WTC11 (cell line): ENCODE data around the gene RNF214. TPM values are rescaled to one million over a fixed set of nuclear protein-coding genes. Genes with fewer than 3 reads are reported as not detected.

Source experiments
- ATAC-seq: fragments of 200-7000 bp; cut with Tn5 transposase; 2 replicates; pipeline ENCODE4 v1.10.0; 2021; ENCODE audit warnings: mild to moderate bottlenecking, moderate library complexity
- CTCF ChIA-PET: fragments of 300-600 bp; sonication (Branson Sonifier 250); formaldehyde crosslinking; loops from one replicate; lab custom pipeline; 2021; ENCODE audit warnings: antibody characterized with exemption; lab: Charles Lee
- POLR2A ChIA-PET: fragments of 350-600 bp; sonication (Branson Sonifier 250); formaldehyde crosslinking; loops from one replicate; lab custom pipeline; 2021; ENCODE audit warnings: antibody characterized with exemption; lab: Charles Lee
- DNase-seq: peaks from one replicate; pipeline ENCODE4 v3.0.0; 2021; ENCODE audit warnings: low spot score
- H3K27ac Mint-ChIP-seq: 2 replicates; pipeline ENCODE4 v1.8.0; 2021; ENCODE audit warnings: mixed read lengths
- H3K27me3 Mint-ChIP-seq: 2 replicates; pipeline ENCODE4 v1.8.0; 2021; ENCODE audit warnings: low read depth, mild to moderate bottlenecking, moderate library complexity, mixed read lengths
- H3K36me3 Mint-ChIP-seq: 2 replicates; pipeline ENCODE4 v1.8.0; 2021; ENCODE audit warnings: mixed read lengths
- H3K4me1 Mint-ChIP-seq: 2 replicates; pipeline ENCODE4 v1.8.0; 2022; ENCODE audit warnings: mixed read lengths
- H3K4me3 Mint-ChIP-seq: 2 replicates; pipeline ENCODE4 v1.8.0; 2021; ENCODE audit warnings: mild to moderate bottlenecking, moderate library complexity, mixed read lengths
- H3K9me3 Mint-ChIP-seq: 2 replicates; pipeline ENCODE4 v1.8.0; 2021; ENCODE audit warnings: mixed read lengths
- CREB1 ChIP-seq: sonication (generic); formaldehyde crosslinking; IDR thresholded peaks from 2 replicates; pipeline ENCODE4 v1.8.0; 2023; ENCODE audit warnings: mild to moderate bottlenecking, missing genetic modification reagents
- CREM ChIP-seq: sonication (generic); formaldehyde crosslinking; IDR thresholded peaks from 2 replicates; pipeline ENCODE4 v1.8.1; 2022; ENCODE audit warnings: mild to moderate bottlenecking, missing genetic modification reagents, moderate library complexity
- ESRRA ChIP-seq: sonication (generic); formaldehyde crosslinking; IDR thresholded peaks from 2 replicates; pipeline ENCODE4 v1.8.1; 2022; ENCODE audit warnings: mild to moderate bottlenecking, missing genetic modification reagents, borderline replicate concordance
- JUN ChIP-seq: sonication (generic); formaldehyde crosslinking; IDR thresholded peaks from 2 replicates; pipeline ENCODE4 v1.8.0; 2023; ENCODE audit warnings: mild to moderate bottlenecking, missing genetic modification reagents
- KAT7 ChIP-seq: sonication (generic); formaldehyde crosslinking; IDR thresholded peaks from 2 replicates; pipeline ENCODE4 v1.8.1; 2023; ENCODE audit warnings: missing genetic modification reagents, mild to moderate bottlenecking, borderline replicate concordance
- MXD4 ChIP-seq: fragments of 250-450 bp; sonication (Bioruptor Pico); IDR thresholded peaks from 2 replicates; pipeline ENCODE4 v1.8.0; 2021; ENCODE audit warnings: mild to moderate bottlenecking, moderate library complexity, borderline replicate concordance
- MYBL2 ChIP-seq: sonication (generic); formaldehyde crosslinking; IDR thresholded peaks from 2 replicates; pipeline ENCODE4 v1.8.1; 2023; ENCODE audit warnings: mild to moderate bottlenecking, moderate library complexity, missing genetic modification reagents
- NFE2L1 ChIP-seq: sonication (generic); formaldehyde crosslinking; IDR thresholded peaks from 2 replicates; pipeline ENCODE4 v1.8.1; 2023; ENCODE audit warnings: missing genetic modification reagents
- NR2C2 ChIP-seq: sonication (generic); formaldehyde crosslinking; IDR thresholded peaks from 2 replicates; pipeline ENCODE4 v1.8.0; 2022; ENCODE audit warnings: mild to moderate bottlenecking, missing genetic modification reagents
- NR3C1 ChIP-seq: sonication (generic); formaldehyde crosslinking; conservative IDR thresholded peaks from 2 replicates; pipeline ENCODE4 v1.8.1; 2023; ENCODE audit warnings: low read depth, mild to moderate bottlenecking, missing genetic modification reagents
- PRRX2 ChIP-seq: fragments of 250-450 bp; sonication (Bioruptor Pico); IDR thresholded peaks from 2 replicates; pipeline ENCODE4 v1.8.0; 2021; ENCODE audit warnings: mild to moderate bottlenecking
- ZBTB21 ChIP-seq: sonication (generic); formaldehyde crosslinking; IDR thresholded peaks from 2 replicates; pipeline ENCODE4 v1.8.1; 2023; ENCODE audit warnings: mild to moderate bottlenecking, missing genetic modification reagents, borderline replicate concordance
- ZNF121 ChIP-seq: sonication (generic); formaldehyde crosslinking; IDR thresholded peaks from 2 replicates; pipeline ENCODE4 v1.8.0; 2023; ENCODE audit warnings: missing genetic modification reagents
- ZNF232 ChIP-seq: sonication (generic); formaldehyde crosslinking; IDR thresholded peaks from 2 replicates; pipeline ENCODE4 v1.8.0; 2022; ENCODE audit warnings: mild to moderate bottlenecking, missing genetic modification reagents
- ZNF263 ChIP-seq: sonication (generic); formaldehyde crosslinking; IDR thresholded peaks from 2 replicates; pipeline ENCODE4 v1.8.1; 2022; ENCODE audit warnings: low read depth, mild to moderate bottlenecking, moderate library complexity, missing genetic modification reagents
- ZNF317 ChIP-seq: sonication (generic); formaldehyde crosslinking; IDR thresholded peaks from 2 replicates; pipeline ENCODE4 v1.8.1; 2023; ENCODE audit warnings: low read depth, mild to moderate bottlenecking, moderate library complexity, missing genetic modification reagents, borderline replicate concordance
- ZNF423 ChIP-seq: fragments of 250-450 bp; sonication (Bioruptor Pico); IDR thresholded peaks from 2 replicates; pipeline ENCODE4 v2.1.2; 2022; ENCODE audit warnings: mild to moderate bottlenecking, moderate library complexity
- total RNA-seq: library from RNA; stranded (reverse); gene quantifications from 3 replicates; pipeline ENCODE4 v1.2.3, GENCODE V29; 2021
- TF ChIP-seq, protein P1 (sequence below): sonication (generic); formaldehyde crosslinking; IDR thresholded peaks from 2 replicates; pipeline ENCODE4 v1.8.0; 2022; ENCODE audit warnings: missing genetic modification reagents
- TF ChIP-seq, protein P2 (sequence below): sonication (generic); formaldehyde crosslinking; IDR thresholded peaks from 2 replicates; pipeline ENCODE4 v1.8.0; 2022; ENCODE audit warnings: mild to moderate bottlenecking, missing genetic modification reagents
- TF ChIP-seq, protein P3 (sequence below): sonication (generic); formaldehyde crosslinking; IDR thresholded peaks from 2 replicates; pipeline ENCODE4 v1.8.1; 2023; ENCODE audit warnings: mild to moderate bottlenecking, missing genetic modification reagents
- TF ChIP-seq, protein P4 (sequence below): sonication (generic); formaldehyde crosslinking; IDR thresholded peaks from 2 replicates; pipeline ENCODE4 v1.8.0; 2023; ENCODE audit warnings: missing genetic modification reagents
- TF ChIP-seq, protein P5 (sequence below): sonication (generic); formaldehyde crosslinking; IDR thresholded peaks from 2 replicates; pipeline ENCODE4 v1.8.1; 2022; ENCODE audit warnings: low read depth, missing genetic modification reagents, borderline replicate concordance
- TF ChIP-seq, protein P6 (sequence below): fragments of 250-450 bp; sonication (Bioruptor Pico); IDR thresholded peaks from 2 replicates; pipeline ENCODE4 v1.9.0; 2021; ENCODE audit warnings: moderate library complexity, mild to moderate bottlenecking, inconsistent platforms, borderline replicate concordance

The RNF214 gene
- total RNA-seq, 1 experiment from 2014 or later, result 35.4 TPM

DNA sequence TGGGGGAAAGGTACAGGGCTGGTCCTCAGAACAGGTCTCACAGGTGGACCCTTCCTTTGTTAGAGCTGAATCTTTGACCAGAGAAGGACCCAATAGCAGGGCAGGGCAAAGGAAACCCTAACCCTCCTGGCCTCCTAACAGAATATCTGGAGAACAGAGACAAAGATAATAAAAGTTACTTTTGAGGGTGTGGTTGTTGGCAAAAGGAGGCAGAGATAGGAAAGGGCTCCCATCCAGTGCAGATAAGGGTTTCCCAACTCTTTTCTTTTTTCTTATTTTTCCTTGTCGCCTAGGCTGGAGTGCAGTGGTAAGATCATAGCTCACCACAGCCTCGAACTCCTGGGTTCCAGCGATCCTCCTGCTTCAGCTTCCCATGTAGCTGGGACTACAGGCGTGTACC is 12.5 kb upstream of the RNF214 start (continued):
- TF ChIP-seq, protein P1, sequence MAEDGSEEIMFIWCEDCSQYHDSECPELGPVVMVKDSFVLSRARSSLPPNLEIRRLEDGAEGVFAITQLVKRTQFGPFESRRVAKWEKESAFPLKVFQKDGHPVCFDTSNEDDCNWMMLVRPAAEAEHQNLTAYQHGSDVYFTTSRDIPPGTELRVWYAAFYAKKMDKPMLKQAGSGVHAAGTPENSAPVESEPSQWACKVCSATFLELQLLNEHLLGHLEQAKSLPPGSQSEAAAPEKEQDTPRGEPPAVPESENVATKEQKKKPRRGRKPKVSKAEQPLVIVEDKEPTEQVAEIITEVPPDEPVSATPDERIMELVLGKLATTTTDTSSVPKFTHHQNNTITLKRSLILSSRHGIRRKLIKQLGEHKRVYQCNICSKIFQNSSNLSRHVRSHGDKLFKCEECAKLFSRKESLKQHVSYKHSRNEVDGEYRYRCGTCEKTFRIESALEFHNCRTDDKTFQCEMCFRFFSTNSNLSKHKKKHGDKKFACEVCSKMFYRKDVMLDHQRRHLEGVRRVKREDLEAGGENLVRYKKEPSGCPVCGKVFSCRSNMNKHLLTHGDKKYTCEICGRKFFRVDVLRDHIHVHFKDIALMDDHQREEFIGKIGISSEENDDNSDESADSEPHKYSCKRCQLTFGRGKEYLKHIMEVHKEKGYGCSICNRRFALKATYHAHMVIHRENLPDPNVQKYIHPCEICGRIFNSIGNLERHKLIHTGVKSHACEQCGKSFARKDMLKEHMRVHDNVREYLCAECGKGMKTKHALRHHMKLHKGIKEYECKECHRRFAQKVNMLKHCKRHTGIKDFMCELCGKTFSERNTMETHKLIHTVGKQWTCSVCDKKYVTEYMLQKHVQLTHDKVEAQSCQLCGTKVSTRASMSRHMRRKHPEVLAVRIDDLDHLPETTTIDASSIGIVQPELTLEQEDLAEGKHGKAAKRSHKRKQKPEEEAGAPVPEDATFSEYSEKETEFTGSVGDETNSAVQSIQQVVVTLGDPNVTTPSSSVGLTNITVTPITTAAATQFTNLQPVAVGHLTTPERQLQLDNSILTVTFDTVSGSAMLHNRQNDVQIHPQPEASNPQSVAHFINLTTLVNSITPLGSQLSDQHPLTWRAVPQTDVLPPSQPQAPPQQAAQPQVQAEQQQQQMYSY, result no peak
- TF ChIP-seq NR2C2 (CRISPR knock-in tag), result no peak
- TF ChIP-seq CREM (CRISPR knock-in tag), result no peak
- no peak for TF ChIP-seq MYBL2
- TF ChIP-seq MXD4 (CRISPR knock-in tag), result no peak
- TF ChIP-seq, all 79 proteins: peak for 0

DNA sequence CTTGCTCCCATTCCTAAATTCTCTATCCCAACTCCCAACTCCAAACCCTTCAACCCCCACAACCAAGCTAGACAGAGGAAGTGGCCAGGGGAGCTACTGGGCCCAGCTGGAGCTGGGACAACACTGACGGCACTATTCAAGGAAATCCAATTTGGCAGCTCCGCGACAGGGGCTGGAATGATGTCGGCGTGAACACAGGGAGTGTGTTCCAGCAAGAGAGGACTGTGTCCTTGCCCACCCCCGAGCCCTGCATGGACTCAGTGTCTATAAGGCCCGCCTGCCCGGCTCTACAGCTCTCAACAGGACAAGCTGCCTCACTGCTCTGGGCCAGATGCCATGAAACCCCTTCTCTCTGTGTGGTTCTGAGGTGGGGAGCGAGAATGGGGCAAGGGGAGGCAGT is 11.9 kb upstream of the RNF214 start:
- CTCF ChIA-PET, result interaction anchor here (0.9 to 3.5 kb wide), 3 partner anchors 12 to 41 kb away, joined by 3 to 37 read pairs (median 3); partner anchors contain the start of genes PCSK7, RNF214 and SIDT2
- H3K4me3 Mint-ChIP-seq, result no peak overlapping the region
- ATAC-seq, result no peak
- H3K4me1 Mint-ChIP-seq, result peaks cover 3% of the 10 kb centered on the region; the same call in 1 of the 2 replicates
- DNase-seq, result no peak
- H3K27me3 Mint-ChIP-seq, result no peaks in the 10 kb centered on the region
- TF ChIP-seq ZBTB21 (no peak), JUN (CRISPR knock-in tag) (no peak), PRRX2 (no peak), ZNF263 (no peak), ESRRA (CRISPR knock-in tag) (no peak), ZNF232 (no peak), NR3C1 (CRISPR knock-in tag) (no peak), ZNF121 (no peak), NFE2L1 (CRISPR knock-in tag) (no peak), ZNF317 (CRISPR knock-in tag) (no peak), KAT7 (no peak), CREB1 (CRISPR knock-in tag) (no peak), NR2C2 (CRISPR knock-in tag) (no peak), ZNF423 (CRISPR knock-in tag) (no peak)
- TF ChIP-seq, protein P2, sequence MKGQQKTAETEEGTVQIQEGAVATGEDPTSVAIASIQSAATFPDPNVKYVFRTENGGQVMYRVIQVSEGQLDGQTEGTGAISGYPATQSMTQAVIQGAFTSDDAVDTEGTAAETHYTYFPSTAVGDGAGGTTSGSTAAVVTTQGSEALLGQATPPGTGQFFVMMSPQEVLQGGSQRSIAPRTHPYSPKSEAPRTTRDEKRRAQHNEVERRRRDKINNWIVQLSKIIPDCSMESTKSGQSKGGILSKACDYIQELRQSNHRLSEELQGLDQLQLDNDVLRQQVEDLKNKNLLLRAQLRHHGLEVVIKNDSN (CRISPR knock-in tag), result no peak
- TF ChIP-seq, protein P3, sequence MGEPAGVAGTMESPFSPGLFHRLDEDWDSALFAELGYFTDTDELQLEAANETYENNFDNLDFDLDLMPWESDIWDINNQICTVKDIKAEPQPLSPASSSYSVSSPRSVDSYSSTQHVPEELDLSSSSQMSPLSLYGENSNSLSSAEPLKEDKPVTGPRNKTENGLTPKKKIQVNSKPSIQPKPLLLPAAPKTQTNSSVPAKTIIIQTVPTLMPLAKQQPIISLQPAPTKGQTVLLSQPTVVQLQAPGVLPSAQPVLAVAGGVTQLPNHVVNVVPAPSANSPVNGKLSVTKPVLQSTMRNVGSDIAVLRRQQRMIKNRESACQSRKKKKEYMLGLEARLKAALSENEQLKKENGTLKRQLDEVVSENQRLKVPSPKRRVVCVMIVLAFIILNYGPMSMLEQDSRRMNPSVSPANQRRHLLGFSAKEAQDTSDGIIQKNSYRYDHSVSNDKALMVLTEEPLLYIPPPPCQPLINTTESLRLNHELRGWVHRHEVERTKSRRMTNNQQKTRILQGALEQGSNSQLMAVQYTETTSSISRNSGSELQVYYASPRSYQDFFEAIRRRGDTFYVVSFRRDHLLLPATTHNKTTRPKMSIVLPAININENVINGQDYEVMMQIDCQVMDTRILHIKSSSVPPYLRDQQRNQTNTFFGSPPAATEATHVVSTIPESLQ (CRISPR knock-in tag), result no peak
- TF ChIP-seq, protein P4, sequence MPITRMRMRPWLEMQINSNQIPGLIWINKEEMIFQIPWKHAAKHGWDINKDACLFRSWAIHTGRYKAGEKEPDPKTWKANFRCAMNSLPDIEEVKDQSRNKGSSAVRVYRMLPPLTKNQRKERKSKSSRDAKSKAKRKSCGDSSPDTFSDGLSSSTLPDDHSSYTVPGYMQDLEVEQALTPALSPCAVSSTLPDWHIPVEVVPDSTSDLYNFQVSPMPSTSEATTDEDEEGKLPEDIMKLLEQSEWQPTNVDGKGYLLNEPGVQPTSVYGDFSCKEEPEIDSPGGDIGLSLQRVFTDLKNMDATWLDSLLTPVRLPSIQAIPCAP (CRISPR knock-in tag), result no peak
- TF ChIP-seq, protein P5, sequence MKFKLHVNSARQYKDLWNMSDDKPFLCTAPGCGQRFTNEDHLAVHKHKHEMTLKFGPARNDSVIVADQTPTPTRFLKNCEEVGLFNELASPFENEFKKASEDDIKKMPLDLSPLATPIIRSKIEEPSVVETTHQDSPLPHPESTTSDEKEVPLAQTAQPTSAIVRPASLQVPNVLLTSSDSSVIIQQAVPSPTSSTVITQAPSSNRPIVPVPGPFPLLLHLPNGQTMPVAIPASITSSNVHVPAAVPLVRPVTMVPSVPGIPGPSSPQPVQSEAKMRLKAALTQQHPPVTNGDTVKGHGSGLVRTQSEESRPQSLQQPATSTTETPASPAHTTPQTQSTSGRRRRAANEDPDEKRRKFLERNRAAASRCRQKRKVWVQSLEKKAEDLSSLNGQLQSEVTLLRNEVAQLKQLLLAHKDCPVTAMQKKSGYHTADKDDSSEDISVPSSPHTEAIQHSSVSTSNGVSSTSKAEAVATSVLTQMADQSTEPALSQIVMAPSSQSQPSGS, result no peak
- TF ChIP-seq, protein P6, sequence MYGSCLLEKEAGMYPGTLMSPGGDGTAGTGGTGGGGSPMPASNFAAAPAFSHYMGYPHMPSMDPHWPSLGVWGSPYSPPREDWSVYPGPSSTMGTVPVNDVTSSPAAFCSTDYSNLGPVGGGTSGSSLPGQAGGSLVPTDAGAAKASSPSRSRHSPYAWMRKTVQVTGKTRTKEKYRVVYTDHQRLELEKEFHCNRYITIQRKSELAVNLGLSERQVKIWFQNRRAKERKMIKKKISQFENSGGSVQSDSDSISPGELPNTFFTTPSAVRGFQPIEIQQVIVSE (CRISPR knock-in tag), result no peak
- POLR2A ChIA-PET, result no interaction called here
- peaks cover 11% of the 10 kb centered on the region; the same call in 1 of the 2 replicates for H3K36me3 Mint-ChIP-seq
- no peaks in the 10 kb centered on the region for H3K9me3 Mint-ChIP-seq
- no peak overlapping the region for H3K27ac Mint-ChIP-seq
